OCI-LY1 (cell line): ENCODE measurements around the gene CDKAL1.

Experiments
- H2AFZ ChIP-seq: fragments of 200-600 bp; sonication (generic), shearing (Covaris generic); 2 replicates; pipeline ENCODE4 v1.6.0; 2014; ENCODE audit warnings: antibody characterized with exemption, mild to moderate bottlenecking, low read length
- H3F3A ChIP-seq: fragments of 200-600 bp; sonication (generic), shearing (Covaris generic); 2 replicates; pipeline ENCODE4 v1.6.0; 2014; ENCODE audit warnings: mild to moderate bottlenecking, antibody characterized with exemption, low read length, moderate library complexity; ENCODE audit not compliant: insufficient read depth
- H3K27ac ChIP-seq: fragments of 200-600 bp; sonication (generic); 2 replicates; pipeline ENCODE4 v1.5.1; 2014; ENCODE audit warnings: low read length, mixed run types, mild to moderate bottlenecking, low read depth; ENCODE audit not compliant: poor library complexity, severe bottlenecking
- H3K27me3 ChIP-seq: fragments of 200-600 bp; sonication (generic); 2 replicates; pipeline ENCODE4 v1.6.0; 2014; ENCODE audit warnings: antibody characterized with exemption, mild to moderate bottlenecking, low read length, moderate library complexity; ENCODE audit not compliant: insufficient read depth
- H3K36me3 ChIP-seq: fragments of 200-600 bp; sonication (generic); 2 replicates; pipeline ENCODE4 v1.6.1; 2014; ENCODE audit warnings: mild to moderate bottlenecking, antibody characterized with exemption, low read length, moderate library complexity, mixed read lengths; ENCODE audit not compliant: insufficient read depth
- H3K4me1 ChIP-seq: fragments of 200-600 bp; sonication (generic); 2 replicates; pipeline ENCODE4 v1.5.1; 2014; ENCODE audit warnings: mild to moderate bottlenecking, low read length, moderate library complexity; ENCODE audit not compliant: insufficient read depth, severe bottlenecking
- H3K4me2 ChIP-seq: fragments of 200-600 bp; sonication (generic), shearing (Covaris generic); 2 replicates; pipeline ENCODE4 v1.6.1; 2014; ENCODE audit warnings: low read length
- H3K4me3 ChIP-seq: fragments of 200-600 bp; sonication (generic); 2 replicates; pipeline ENCODE4 v1.5.1; 2014; ENCODE audit warnings: low read length, low read depth, mild to moderate bottlenecking, mixed read lengths; ENCODE audit not compliant: poor library complexity, severe bottlenecking
- H3K79me2 ChIP-seq: fragments of 200-600 bp; shearing (Covaris generic); 2 replicates; pipeline ENCODE4 v1.6.1; 2016; ENCODE audit warnings: mixed run types, low read length, mixed read lengths; ENCODE audit not compliant: insufficient read depth
- H3K9ac ChIP-seq: fragments of 200-600 bp; sonication (generic), shearing (Covaris generic); 2 replicates; pipeline ENCODE4 v1.6.1; 2014; ENCODE audit warnings: mild to moderate bottlenecking, low read length, mixed read lengths
- H3K9me2 ChIP-seq: fragments of 200-600 bp; sonication (generic), shearing (Covaris generic); 2 replicates; pipeline ENCODE4 v1.6.1; 2014; ENCODE audit warnings: low read depth, mild to moderate bottlenecking, low read length, mixed read lengths
- H3K9me3 ChIP-seq: fragments of 200-600 bp; shearing (Covaris generic); 2 replicates; pipeline ENCODE4 v1.6.1; 2014; ENCODE audit warnings: low read length, mixed read lengths
- H4K20me1 ChIP-seq: fragments of 200-600 bp; sonication (generic), shearing (Covaris generic); 2 replicates; pipeline ENCODE4 v1.6.0; 2016; ENCODE audit warnings: mild to moderate bottlenecking, low read length; ENCODE audit not compliant: insufficient read depth
- CTCF ChIP-seq: fragments of 200-600 bp; sonication (generic), shearing (Covaris generic); IDR thresholded peaks from 2 replicates; pipeline ENCODE4 v1.5.1; 2017; ENCODE audit warnings: mild to moderate bottlenecking, antibody characterized with exemption, low read length, moderate library complexity, mixed read lengths
- EZH2 ChIP-seq: fragments of 200-600 bp; sonication (generic), shearing (Covaris generic); IDR thresholded peaks from 2 replicates; pipeline ENCODE4 v1.8.0; 2017; ENCODE audit warnings: borderline replicate concordance, mixed run types, mild to moderate bottlenecking, antibody characterized with exemption, low read length, moderate library complexity, mixed read lengths

CDKAL1 gene

GRCh38 chr6:21000331-21000801, 466.1 kb downstream of the CDKAL1 start:
- H2AFZ ChIP-seq: no peak overlapping the region
- H3K79me2 ChIP-seq: no peaks in the 10 kb centered on the region
- TF ChIP-seq EZH2 (no peak), CTCF (no peak)
- no peak overlapping the region for H3K4me2 ChIP-seq
- H4K20me1 ChIP-seq: no peaks in the 10 kb centered on the region
- no peaks in the 10 kb centered on the region for H3K36me3 ChIP-seq
- H3K9me3 ChIP-seq: no peaks in the 10 kb centered on the region
- no peak overlapping the region for H3K27ac ChIP-seq
- no peaks in the 10 kb centered on the region for H3F3A ChIP-seq
- peaks cover 8% of the 10 kb centered on the region for H3K4me1 ChIP-seq
- no peaks in the 10 kb centered on the region for H3K27me3 ChIP-seq
- H3K9ac ChIP-seq: no peak overlapping the region
- no peaks in the 10 kb centered on the region for H3K9me2 ChIP-seq
- H3K4me3 ChIP-seq: no peak overlapping the region

GRCh38 chr6:21001736-21002135, 467.5 kb downstream of the CDKAL1 start:
- Histone ChIP-seq H3K4me3 (no peak overlapping the region), H3K4me1 (peaks cover 8% of the 10 kb centered on the region), H3F3A (no peaks in the 10 kb centered on the region), H3K79me2 (no peaks in the 10 kb centered on the region), H3K36me3 (no peaks in the 10 kb centered on the region), H3K27ac (no peak overlapping the region), H3K9ac (no peak overlapping the region), H3K27me3 (no peaks in the 10 kb centered on the region), H4K20me1 (no peaks in the 10 kb centered on the region), H2AFZ (no peak overlapping the region), H3K9me2 (no peaks in the 10 kb centered on the region), H3K4me2 (no peak overlapping the region), H3K9me3 (no peaks in the 10 kb centered on the region)
- no peak for TF ChIP-seq CTCF
- no peak for TF ChIP-seq EZH2

- no peak overlapping the region for H2AFZ ChIP-seq
These were observed 469.7 kb downstream of the CDKAL1 start for GRCh38 chr6:21003780-21004541.

More at GRCh38 chr6:21003780-21004541, 469.7 kb downstream of the CDKAL1 start:
- no peaks in the 10 kb centered on the region for H3K79me2 ChIP-seq
- H3K9me2 ChIP-seq: no peaks in the 10 kb centered on the region
- H3K9me3 ChIP-seq: no peaks in the 10 kb centered on the region
- no peak overlapping the region for H3K27ac ChIP-seq
- no peak for TF ChIP-seq EZH2
- no peak for TF ChIP-seq CTCF
- no peaks in the 10 kb centered on the region for H3K27me3 ChIP-seq
- no peak overlapping the region for H3K4me3 ChIP-seq
- peaks cover 8% of the 10 kb centered on the region for H3K4me1 ChIP-seq
- no peak overlapping the region for H3K4me2 ChIP-seq
- H3K9ac ChIP-seq: no peak overlapping the region
- H3F3A ChIP-seq: no peaks in the 10 kb centered on the region
- no peaks in the 10 kb centered on the region for H4K20me1 ChIP-seq
- no peaks in the 10 kb centered on the region; the same call in 1 of the 2 replicates for H3K36me3 ChIP-seq
